Measurements from ENCODE around the gene SSX2IP.

The SSX2IP gene

GRCh38 chr1:84709131-84709530 is 18.9 kb upstream of the SSX2IP start:
- DNase-seq: no peak

- DNase-seq: no peak
Observed at GRCh38 chr1:84708031-84708430, 17.8 kb upstream of the SSX2IP start.

- DNase-seq: no peak
Observed at GRCh38 chr1:84705513-84705912, 15.3 kb upstream of the SSX2IP start.

- DNase-seq: no peak
Observed at GRCh38 chr1:84704872-84705417, 14.7 kb upstream of the SSX2IP start.

- no peak for DNase-seq
Observed at GRCh38 chr1:84703431-84703830, 13.2 kb upstream of the SSX2IP start.

- peak in 1 of 2 experiments; percentile 36 for DNase-seq
Observed at GRCh38 chr1:84702143-84702542, 11.9 kb upstream of the SSX2IP start.

- DNase-seq: peak in 1 of 2 experiments; percentile 65
Observed at GRCh38 chr1:84701376-84701775, 11.1 kb upstream of the SSX2IP start.

GRCh38 chr1:84700070-84700469 is 9.8 kb upstream of the SSX2IP start:
- DNase-seq: peak; percentile 23 to 45

- DNase-seq: peak; percentile 40 to 43
Observed at GRCh38 chr1:84698151-84699110, 8.2 kb upstream of the SSX2IP start.

- no peak for DNase-seq
Observed at GRCh38 chr1:84693785-84694184, 3.5 kb upstream of the SSX2IP start.

GRCh38 chr1:84693005-84693404 is 2.7 kb upstream of the SSX2IP start:
- no peak for DNase-seq

- no peak for DNase-seq
Observed at GRCh38 chr1:84692391-84692790, 2.1 kb upstream of the SSX2IP start.

- no peak for DNase-seq
Observed at GRCh38 chr1:84691122-84691783, 992 bp upstream of the SSX2IP start.

- peak; percentile 38 to 63 for DNase-seq
Observed at GRCh38 chr1:84689514-84690396, 506 bp downstream of the SSX2IP start.

GRCh38 chr1:84688463-84689061 is 1.7 kb downstream of the SSX2IP start:
- DNase-seq: no peak

- no peak for DNase-seq
Observed at GRCh38 chr1:84687714-84688462, 2.4 kb downstream of the SSX2IP start.

GRCh38 chr1:84686223-84686622 is 4.0 kb downstream of the SSX2IP start:
- no peak for DNase-seq

- no peak for DNase-seq
Observed at GRCh38 chr1:84683508-84683907, 6.8 kb downstream of the SSX2IP start.

GRCh38 chr1:84682047-84682446 is 8.2 kb downstream of the SSX2IP start:
- no peak for DNase-seq

- DNase-seq: no peak
Observed at GRCh38 chr1:84677415-84678099, 12.7 kb downstream of the SSX2IP start.

GRCh38 chr1:84675631-84676030 is 14.6 kb downstream of the SSX2IP start:
- no peak for DNase-seq

All from NCI-H524 (cell line).